GM12874 (cell line): ENCODE results near the gene FER.

Experiments used
- CTCF ChIP-seq: IDR thresholded peaks from 2 replicates; pipeline ENCODE4 v1.5.1; 2011; ENCODE audit warnings: low read depth, mild to moderate bottlenecking, control low read depth, low read length, moderate library complexity; ENCODE audit not compliant: insufficient read depth

FER gene

DNA sequence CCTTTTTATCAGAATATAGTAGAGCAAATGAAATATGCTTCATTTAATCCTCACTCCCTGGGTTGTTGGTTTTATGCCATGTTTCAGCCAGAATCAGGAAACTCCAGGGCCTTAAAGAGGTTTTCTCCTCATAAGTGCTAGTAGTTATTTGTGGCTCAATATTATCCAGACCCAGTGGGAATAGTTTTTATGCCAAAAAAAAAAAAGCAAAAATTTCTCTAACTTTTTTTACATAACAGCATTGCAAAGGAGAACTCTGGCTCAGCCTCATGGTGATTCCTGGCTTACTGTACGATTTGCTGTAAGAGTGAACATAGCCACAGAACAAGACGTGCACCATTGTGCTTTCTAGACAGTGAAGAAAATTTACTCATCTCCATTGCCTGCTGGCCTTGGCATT, 429.5 kb downstream of the FER start:
- TF ChIP-seq CTCF, result no peak

- no peak for TF ChIP-seq CTCF
Observed at GRCh38 chr5:109177782-109178181, 430.1 kb downstream of the FER start.

DNA sequence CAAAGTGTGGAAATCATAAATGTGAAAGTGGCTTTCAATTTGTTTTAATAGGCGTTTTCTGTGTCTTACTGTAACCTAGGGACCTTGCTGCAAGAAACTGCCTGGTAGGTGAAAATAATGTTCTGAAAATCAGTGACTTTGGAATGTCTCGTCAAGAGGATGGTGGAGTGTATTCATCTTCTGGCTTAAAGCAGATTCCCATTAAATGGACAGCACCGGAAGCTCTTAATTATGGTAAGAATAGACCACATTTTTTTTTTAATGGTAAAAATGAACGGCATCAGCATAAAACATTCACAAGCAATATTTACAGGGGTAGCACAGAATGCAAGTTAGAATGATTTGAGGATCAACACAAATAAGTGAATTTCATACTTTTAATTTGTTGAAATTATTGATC, 433.0 kb downstream of the FER start:
- no peak for TF ChIP-seq CTCF

- TF ChIP-seq CTCF, result no peak
Observed at GRCh38 chr5:109186759-109187158, 439.1 kb downstream of the FER start.

DNA sequence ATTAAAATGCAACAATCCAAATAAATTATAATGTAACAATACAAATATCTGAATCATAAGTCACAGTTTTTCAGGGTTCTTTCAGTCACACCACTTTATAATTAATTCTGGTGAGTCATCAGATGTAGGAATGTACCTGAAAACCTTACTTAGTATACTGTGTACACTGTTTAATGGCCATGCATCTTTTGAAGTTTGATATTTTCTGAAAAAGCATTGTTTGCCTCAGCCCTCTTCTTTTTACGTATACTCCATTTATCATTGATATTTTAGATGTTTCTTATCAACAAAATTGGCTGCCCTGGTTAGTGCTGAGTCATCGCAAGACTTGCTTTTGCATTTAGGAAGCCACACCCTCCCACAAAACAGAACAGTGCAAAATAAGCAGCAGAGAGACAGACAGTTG, 443.5 kb downstream of the FER start:
- no peak for TF ChIP-seq CTCF

DNA sequence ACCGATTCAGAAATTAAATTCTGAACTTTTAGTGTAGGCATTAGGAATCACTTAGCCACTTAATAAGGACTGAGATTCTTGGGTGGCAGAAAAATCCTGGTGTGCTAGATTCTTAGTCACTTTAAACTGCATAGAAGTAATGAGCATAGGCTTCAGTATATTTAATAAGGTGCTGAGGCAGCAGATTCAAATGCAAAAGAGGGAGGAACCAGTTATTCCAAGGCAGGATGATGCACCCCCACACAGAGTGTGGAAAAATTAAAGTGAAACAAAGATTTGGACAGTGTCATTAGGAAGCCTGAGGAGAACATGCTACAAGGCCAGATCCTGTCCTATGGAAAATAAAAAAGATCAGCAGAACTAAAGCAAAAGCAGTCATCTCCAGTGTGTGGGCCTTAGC, 444.3 kb downstream of the FER start:
- TF ChIP-seq CTCF, result no peak

DNA sequence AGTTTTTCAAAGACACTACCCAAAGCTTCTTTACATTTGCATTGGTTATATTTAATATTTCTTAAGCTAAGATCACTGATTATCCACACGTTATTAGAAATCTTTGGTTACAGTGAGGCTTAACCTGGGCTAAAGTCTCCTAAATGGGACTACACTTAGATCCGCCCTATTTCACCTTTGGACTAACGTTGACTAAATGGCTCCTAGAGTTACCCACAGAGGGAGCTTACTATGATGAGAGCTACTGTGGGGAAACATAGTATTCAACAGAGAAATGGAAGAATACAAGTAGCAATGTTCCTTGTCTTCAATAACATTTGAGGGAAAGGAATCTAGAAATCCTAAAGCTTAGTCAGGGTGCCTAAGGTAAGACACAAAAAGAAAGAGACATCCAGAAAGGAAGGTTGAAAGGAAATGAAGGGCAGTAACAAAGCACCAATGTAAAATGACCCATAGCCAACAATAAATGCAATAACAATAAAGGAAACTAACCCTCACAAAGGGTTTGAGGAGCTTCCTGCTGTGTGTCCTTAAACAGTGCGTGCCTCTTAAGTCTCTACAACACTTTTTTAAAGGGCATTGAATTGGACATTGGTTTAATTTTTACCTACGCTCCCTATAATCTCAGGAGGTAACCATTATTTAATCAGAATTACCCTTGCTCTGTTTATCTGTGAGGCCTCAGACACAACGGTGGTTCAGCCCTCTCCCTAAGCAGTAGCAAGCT, 445.0 kb downstream of the FER start:
- TF ChIP-seq CTCF, result no peak
